H9 (cell line): ENCODE measurements around the gene USP46. TPM values are rescaled to one million over a fixed set of nuclear protein-coding genes. Genes with fewer than 3 reads are reported as not detected.

Source experiments
- DNase-seq: peaks from one replicate; pipeline ENCODE4 v3.0.0-alpha.2; 2017
- H2AFZ ChIP-seq: one replicate; pipeline ENCODE4 v1.6.1; 2013; ENCODE audit warnings: mild to moderate bottlenecking, low read length, control low read depth, moderate library complexity
- H2AK5ac ChIP-seq: 2 replicates; pipeline ENCODE4 v1.6.1; 2013; ENCODE audit warnings: low read length, control low read depth, mixed read lengths; ENCODE audit not compliant: insufficient read length
- H2BK120ac ChIP-seq: one replicate; pipeline ENCODE4 v1.6.1; 2013; ENCODE audit warnings: low read depth, mild to moderate bottlenecking, low read length, control low read depth, inconsistent platforms; ENCODE audit not compliant: poor library complexity, severe bottlenecking
- H2BK12ac ChIP-seq: 2 replicates; pipeline ENCODE4 v1.6.1; 2013; ENCODE audit warnings: low read length, control low read depth, mixed read lengths, low read depth; ENCODE audit not compliant: insufficient read length
- H2BK15ac ChIP-seq: 2 replicates; pipeline ENCODE4 v1.6.1; 2013; ENCODE audit warnings: low read depth, low read length, control low read depth
- H2BK20ac ChIP-seq: one replicate; pipeline ENCODE4 v1.6.1; 2013; ENCODE audit warnings: low read depth, mild to moderate bottlenecking, low read length, control low read depth, inconsistent platforms; ENCODE audit not compliant: poor library complexity, severe bottlenecking
- H2BK5ac ChIP-seq: 2 replicates; pipeline ENCODE4 v1.6.1; 2013; ENCODE audit warnings: low read length, control low read depth, mixed read lengths; ENCODE audit not compliant: insufficient read length
- H3K14ac ChIP-seq: 2 replicates; pipeline ENCODE4 v1.6.1; 2013; ENCODE audit warnings: low read length, control low read depth; ENCODE audit not compliant: insufficient read depth
- H3K18ac ChIP-seq: 2 replicates; pipeline ENCODE4 v1.6.1; 2013; ENCODE audit warnings: low read depth, mild to moderate bottlenecking, mixed read lengths, low read length, control low read depth; ENCODE audit not compliant: insufficient read length
- H3K23ac ChIP-seq: 2 replicates; pipeline ENCODE4 v1.6.1; 2013; ENCODE audit warnings: low read length, control low read depth, mixed read lengths, low read depth; ENCODE audit not compliant: insufficient read length
- H3K23me2 ChIP-seq: 2 replicates; pipeline ENCODE4 v1.6.1; 2013; ENCODE audit warnings: low read depth, mild to moderate bottlenecking, mixed read lengths, low read length, control low read depth; ENCODE audit not compliant: insufficient read length, poor library complexity, severe bottlenecking
- H3K27ac ChIP-seq: 2 replicates; pipeline ENCODE4 v1.5.1; 2013; ENCODE audit warnings: low read length, control low read depth, mixed read lengths, low read depth; ENCODE audit not compliant: insufficient read length
- H3K27me3 ChIP-seq: 2 replicates; pipeline ENCODE4 v1.6.1; 2013; ENCODE audit warnings: low read length, control low read depth, inconsistent platforms; ENCODE audit not compliant: insufficient read depth
- H3K4ac ChIP-seq: 2 replicates; pipeline ENCODE4 v1.6.1; 2013; ENCODE audit warnings: low read depth, mild to moderate bottlenecking, control low read depth, inconsistent platforms, low read length, moderate library complexity
- H3K4me1 ChIP-seq: 2 replicates; pipeline ENCODE4 v1.6.1; 2013; ENCODE audit warnings: low read length, control low read depth, inconsistent platforms; ENCODE audit not compliant: insufficient read depth
- H3K4me2 ChIP-seq: 2 replicates; pipeline ENCODE4 v1.6.1; 2013; ENCODE audit warnings: low read length, control low read depth, mixed read lengths; ENCODE audit not compliant: insufficient read length, insufficient read depth
- H3K56ac ChIP-seq: 2 replicates; pipeline ENCODE4 v1.6.1; 2013; ENCODE audit warnings: low read depth, mild to moderate bottlenecking, mixed read lengths, low read length, control low read depth; ENCODE audit not compliant: insufficient read length
- H3K79me1 ChIP-seq: 2 replicates; pipeline ENCODE4 v1.6.1; 2013; ENCODE audit warnings: low read depth, mild to moderate bottlenecking, moderate library complexity, low read length, control low read depth, inconsistent platforms; ENCODE audit not compliant: insufficient read depth, poor library complexity, severe bottlenecking
- H3K79me2 ChIP-seq: 2 replicates; pipeline ENCODE4 v1.6.1; 2013; ENCODE audit warnings: low read length, control low read depth, inconsistent platforms; ENCODE audit not compliant: insufficient read depth
- H3K9ac ChIP-seq: 2 replicates; pipeline ENCODE4 v1.6.1; 2013; ENCODE audit warnings: low read length, control low read depth, mixed read lengths; ENCODE audit not compliant: insufficient read length; ENCODE audit errors: extremely low read depth
- H3K9me3 ChIP-seq: one replicate; pipeline ENCODE4 v1.6.1; 2013; ENCODE audit warnings: low read depth, low read length, inconsistent platforms; ENCODE audit not compliant: control insufficient read depth
- H3T11ph ChIP-seq: one replicate; pipeline ENCODE4 v1.6.1; 2013; ENCODE audit warnings: mild to moderate bottlenecking, low read length, control low read depth, inconsistent platforms
- H4K20me1 ChIP-seq: one replicate; pipeline ENCODE4 v1.6.1; 2013; ENCODE audit not compliant: control insufficient read depth, insufficient read length, insufficient read depth
- H4K5ac ChIP-seq: 2 replicates; pipeline ENCODE4 v1.6.1; 2013; ENCODE audit warnings: low read depth, mild to moderate bottlenecking, mixed read lengths, low read length, control low read depth; ENCODE audit not compliant: insufficient read length
- H4K8ac ChIP-seq: replicated peaks from 2 replicates; pipeline ENCODE4 v1.6.1; 2013; ENCODE audit warnings: low read length, control low read depth, mixed read lengths, low read depth; ENCODE audit not compliant: insufficient read length
- H4K91ac ChIP-seq: 2 replicates; pipeline ENCODE4 v1.6.1; 2013; ENCODE audit warnings: low read depth, mild to moderate bottlenecking, moderate library complexity, mixed read lengths, low read length, control low read depth; ENCODE audit not compliant: insufficient read length
- H3K27ac Mint-ChIP-seq, 3 experiments: 2 replicates in 2 of 3; 3 replicates in 1 of 3; pipeline ENCODE4 v1.8.0; 2020 to 2021; ENCODE audit warnings: mixed read lengths in 3 of 3, mild to moderate bottlenecking in 1 of 3, moderate library complexity in 1 of 3
- H3K27me3 Mint-ChIP-seq: 2 replicates; pipeline ENCODE4 v1.8.0; 2021; ENCODE audit warnings: low read depth, mild to moderate bottlenecking, moderate library complexity, mixed read lengths
- H3K36me3 Mint-ChIP-seq, 3 experiments: 2 replicates in 2 of 3; 3 replicates in 1 of 3; pipeline ENCODE4 v1.8.0; 2020 to 2021; ENCODE audit warnings: low read depth in 3 of 3, mixed read lengths in 3 of 3; ENCODE audit not compliant: insufficient read depth in 1 of 3
- H3K4me1 Mint-ChIP-seq, 2 experiments: 2 replicates each; pipeline ENCODE4 v1.8.0; 2020; ENCODE audit warnings: mixed read lengths in 2 of 2
- H3K4me3 Mint-ChIP-seq, 2 experiments: 2 replicates in 1 of 2; 3 replicates in 1 of 2; pipeline ENCODE4 v1.8.0; 2020 to 2021; ENCODE audit warnings: mild to moderate bottlenecking in 2 of 2, mixed read lengths in 2 of 2, moderate library complexity in 1 of 2
- H3K9me3 Mint-ChIP-seq, 2 experiments: 2 replicates in 1 of 2; 3 replicates in 1 of 2; pipeline ENCODE4 v1.8.0; 2020; ENCODE audit warnings: mild to moderate bottlenecking in 2 of 2, mixed read lengths in 2 of 2, moderate library complexity in 1 of 2
- CTCF ChIP-seq: fragments of 200-600 bp; sonication (generic); conservative IDR thresholded peaks from 3 replicates; pipeline ENCODE4 v1.8.0; 2021; ENCODE audit warnings: antibody characterized with exemption, mild to moderate bottlenecking
- WGBS: extraction: QIAGEN DNeasy Blood & Tissue Kit; methylation state at CpG from one replicate; pipeline ENCODE4 v1.1.7; 2013; ENCODE audit warnings: missing lambda C conversion rate, low lambda C conversion rate, mixed read lengths; ENCODE audit not compliant: insufficient read length; ENCODE audit errors: extremely low coverage; 5-methylcytosine and 5-hydroxymethylcytosine counted together
- total RNA-seq: library from RNA; stranded (reverse); gene quantifications from 2 replicates; pipeline ENCODE4 v1.2.1, GENCODE V29; 2021

Gene USP46
- total RNA-seq, 1 experiment from 2014 or later = 59.8 TPM

GRCh38 chr4:52680381-52680780, 21.3 kb upstream of the USP46 start:
- no peak overlapping the region for H2BK15ac ChIP-seq
- no peak overlapping the region for H2BK5ac ChIP-seq
- H4K5ac ChIP-seq = no peak overlapping the region
- no peaks in the 10 kb centered on the region for H4K20me1 ChIP-seq
- H3K9me3 ChIP-seq = no peaks in the 10 kb centered on the region
- H3K23me2 ChIP-seq = no peaks in the 10 kb centered on the region
- H2AFZ ChIP-seq = no peak overlapping the region
- no peak for DNase-seq
- H3K56ac ChIP-seq = no peak overlapping the region
- Mint-ChIP-seq H3K4me1 (peaks cover 3 to 5% of the 10 kb centered on the region in 2 experiments), H3K4me3 (no peak overlapping the region), H3K36me3 (no peaks in the 10 kb centered on the region), H3K9me3 (no peaks in the 10 kb centered on the region; a peak in 1 of 5 replicates), H3K27me3 (no peaks in the 10 kb centered on the region), H3K27ac (no peak overlapping the region)
- H3K79me2 ChIP-seq = no peaks in the 10 kb centered on the region
- H3K4ac ChIP-seq = no peak overlapping the region
- TF ChIP-seq CTCF = no peak
- H3K4me1 ChIP-seq = no peaks in the 10 kb centered on the region; the same call in 1 of the 2 replicates
- H3K27me3 ChIP-seq = no peaks in the 10 kb centered on the region
- H3K14ac ChIP-seq = no peak overlapping the region
- no peak overlapping the region for H4K91ac ChIP-seq
- WGBS = no CpG with 5 or more reads among the region's 2 CpGs
- H3K27ac ChIP-seq = no peak overlapping the region
- no peak overlapping the region for H3T11ph ChIP-seq
- no peak overlapping the region for H2BK20ac ChIP-seq
- H3K18ac ChIP-seq = no peak overlapping the region
- H3K79me1 ChIP-seq = no peaks in the 10 kb centered on the region
- H2BK12ac ChIP-seq = no peak overlapping the region
- H2BK120ac ChIP-seq = no peak overlapping the region
- H4K8ac ChIP-seq = no peak overlapping the region
- no peak overlapping the region for H3K23ac ChIP-seq
- no peak overlapping the region for H3K9ac ChIP-seq
- no peak overlapping the region for H2AK5ac ChIP-seq
- H3K4me2 ChIP-seq = no peak overlapping the region
